Fibroblast of the aortic adventitia (primary cell): Measurements from ENCODE around the gene WBP2. TPM values are rescaled to one million over a fixed set of nuclear protein-coding genes. Genes with fewer than 3 reads are reported as not detected.

Experiments
- DNase-seq: peaks from one replicate; pipeline ENCODE4 v3.0.0-alpha.2; 2010; ENCODE audit warnings: low read depth
- H3K4me3 ChIP-seq: 2 replicates; pipeline ENCODE4 v1.5.1; 2011; ENCODE audit warnings: low read depth, mild to moderate bottlenecking, control low read depth, low read length, moderate library complexity
- total RNA-seq: library from RNA; depleted of rRNA; stranded (reverse); fragments of >200 nt; gene quantifications from 2 replicates; pipeline ENCODE4 v1.2.3, GENCODE V29; 2012; ENCODE audit warnings: low replicate concordance
- TF ChIP-seq, protein P1 (sequence below): IDR thresholded peaks from 2 replicates; pipeline ENCODE4 v1.5.1; 2011; ENCODE audit warnings: mild to moderate bottlenecking, low read length, control low read depth, inconsistent platforms; ENCODE audit not compliant: insufficient read depth

Gene WBP2
- total RNA-seq, 1 donor = 24.1 TPM

GRCh38 chr17:75845058-75845711, 9.9 kb downstream of the WBP2 start:
- DNase-seq = peak; percentile 52
- H3K4me3 ChIP-seq = no peak overlapping the region
- TF ChIP-seq, protein P1, sequence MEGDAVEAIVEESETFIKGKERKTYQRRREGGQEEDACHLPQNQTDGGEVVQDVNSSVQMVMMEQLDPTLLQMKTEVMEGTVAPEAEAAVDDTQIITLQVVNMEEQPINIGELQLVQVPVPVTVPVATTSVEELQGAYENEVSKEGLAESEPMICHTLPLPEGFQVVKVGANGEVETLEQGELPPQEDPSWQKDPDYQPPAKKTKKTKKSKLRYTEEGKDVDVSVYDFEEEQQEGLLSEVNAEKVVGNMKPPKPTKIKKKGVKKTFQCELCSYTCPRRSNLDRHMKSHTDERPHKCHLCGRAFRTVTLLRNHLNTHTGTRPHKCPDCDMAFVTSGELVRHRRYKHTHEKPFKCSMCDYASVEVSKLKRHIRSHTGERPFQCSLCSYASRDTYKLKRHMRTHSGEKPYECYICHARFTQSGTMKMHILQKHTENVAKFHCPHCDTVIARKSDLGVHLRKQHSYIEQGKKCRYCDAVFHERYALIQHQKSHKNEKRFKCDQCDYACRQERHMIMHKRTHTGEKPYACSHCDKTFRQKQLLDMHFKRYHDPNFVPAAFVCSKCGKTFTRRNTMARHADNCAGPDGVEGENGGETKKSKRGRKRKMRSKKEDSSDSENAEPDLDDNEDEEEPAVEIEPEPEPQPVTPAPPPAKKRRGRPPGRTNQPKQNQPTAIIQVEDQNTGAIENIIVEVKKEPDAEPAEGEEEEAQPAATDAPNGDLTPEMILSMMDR = peak; percentile 83

DNA sequence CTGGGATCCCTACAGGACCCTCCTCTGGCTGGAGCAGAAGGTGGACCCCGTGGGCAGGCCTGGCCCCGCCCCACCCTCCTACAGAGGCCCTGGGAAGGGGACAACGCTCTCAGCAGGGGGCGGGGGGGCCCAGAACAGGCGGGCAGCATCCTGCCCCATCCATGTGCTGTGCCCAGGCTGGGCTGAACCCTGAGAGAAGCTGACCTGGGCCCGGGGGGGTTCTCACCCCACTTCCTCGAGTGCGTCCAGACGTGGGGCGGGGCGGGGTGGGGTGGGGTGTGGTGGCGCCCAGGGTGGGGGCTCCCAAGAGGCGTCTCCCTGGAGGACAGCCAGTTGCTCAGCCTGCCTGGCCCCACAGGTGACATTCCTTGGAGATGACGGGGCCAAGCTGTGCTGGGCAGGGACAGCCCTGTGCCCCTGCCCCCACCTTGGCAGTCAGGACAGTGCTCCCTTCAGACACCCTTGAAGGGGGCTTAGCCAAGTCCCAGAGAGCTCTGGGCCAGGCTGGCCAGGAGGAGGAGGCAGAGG, 10.5 kb downstream of the WBP2 start:
- no peak for DNase-seq
- H3K4me3 ChIP-seq = no peak overlapping the region
- TF ChIP-seq, protein P1 = no peak

- TF ChIP-seq, protein P1 = no peak
- no peak for DNase-seq
- H3K4me3 ChIP-seq = no peak within 1 kb of the TSS
Observed at GRCh38 chr17:75843577-75844529, 11.3 kb downstream of the WBP2 start, which contains the start of gene UNC13D. TSS of gene UNC13D (minus strand) at chr17:75844404. CDS start at chr17:75844337, 67 bp downstream.

- no peak overlapping the region for H3K4me3 ChIP-seq
- TF ChIP-seq, protein P1 = no peak
- no peak for DNase-seq
Observed at GRCh38 chr17:75842963-75843576, 12.1 kb downstream of the WBP2 start.

GRCh38 chr17:75842411-75842810, 12.7 kb downstream of the WBP2 start:
- DNase-seq = no peak
- no peak overlapping the region for H3K4me3 ChIP-seq
- TF ChIP-seq, protein P1 = no peak

- no peak for DNase-seq
- H3K4me3 ChIP-seq = no peak overlapping the region
Observed at GRCh38 chr17:75840799-75841164, 14.4 kb downstream of the WBP2 start.

More at GRCh38 chr17:75840799-75841164, 14.4 kb downstream of the WBP2 start:
- TF ChIP-seq, protein P1 = no peak
